Endothelial cell of umbilical vein (primary cell): ENCODE measurements around the gene DLGAP1. TPM values are rescaled to one million over a fixed set of nuclear protein-coding genes. Genes with fewer than 3 reads are reported as not detected.

Source experiments
- BruUV-seq: library from RNA; stranded (reverse); fragments of 400-500 nt; replicated peaks from 2 replicates; lab custom pipeline; 2021; lab: Mats Ljungman, UMichigan
- CTCF ChIA-PET: fragments of 300-600, 350-600 bp; sonication (Branson Sonifier 250); formaldehyde crosslinking; loops from one replicate; lab custom pipeline; 2021; ENCODE audit warnings: antibody characterized with exemption, inconsistent platforms; lab: Charles Lee
- POLR2A ChIA-PET: fragments of 300-600, 350-600 bp; sonication (Branson Sonifier 250); formaldehyde crosslinking; loops from one replicate; lab custom pipeline; 2021; ENCODE audit warnings: antibody characterized with exemption, inconsistent platforms; lab: Charles Lee
- DNase-seq: peaks from one replicate; pipeline ENCODE4 v3.0.0-alpha.2; 2011; ENCODE audit warnings: low read depth, low spot score
- FAIRE-seq: peaks from 2 replicates; lab custom pipeline; 2011; peaks lifted over from hg19 to GRCh38; lab: Jason Lieb, UNC
- H2AFZ ChIP-seq: 2 replicates; pipeline ENCODE4 v1.6.0; 2012; ENCODE audit warnings: low read depth, low read length, control low read depth, inconsistent platforms
- H3K27ac ChIP-seq: 2 replicates; pipeline ENCODE4 v1.5.1; 2011; ENCODE audit warnings: low read depth, mild to moderate bottlenecking, control low read depth, low read length, moderate library complexity; ENCODE audit not compliant: insufficient read depth
- H3K27me3 ChIP-seq, 2 experiments: 2 replicates each; pipeline versions ENCODE4 v1.6.0 to v1.6.1; 2011; ENCODE audit warnings: low read length in 2 of 2, mixed read lengths in 1 of 2; ENCODE audit not compliant: control insufficient read depth in 2 of 2, insufficient read depth in 2 of 2
- H3K36me3 ChIP-seq, 2 experiments: 2 replicates in 1 of 2; 3 replicates in 1 of 2; pipeline ENCODE4 v1.5.1; 2011; ENCODE audit warnings: low read length in 2 of 2, mild to moderate bottlenecking in 1 of 2, moderate library complexity in 1 of 2; ENCODE audit not compliant: control insufficient read depth in 2 of 2, insufficient read depth in 2 of 2; ENCODE audit errors: extremely low read depth in 1 of 2
- H3K4me1 ChIP-seq: 3 replicates; pipeline ENCODE4 v1.5.1; 2011; ENCODE audit warnings: mild to moderate bottlenecking, low read length; ENCODE audit not compliant: control insufficient read depth, insufficient read depth; ENCODE audit errors: extremely low read depth
- H3K4me2 ChIP-seq: 2 replicates; pipeline ENCODE4 v1.6.1; 2011; ENCODE audit warnings: low read length, control low read depth, mixed read lengths; ENCODE audit not compliant: insufficient read depth
- H3K4me3 ChIP-seq, 3 experiments: fragments of 200-600 bp in 1 of 3; sonication (generic), shearing (Covaris generic) in 1 of 3; replicated peaks in 1 of 3; 2 replicates each; pipeline ENCODE4 v1.5.1; 2011 to 2016; ENCODE audit warnings: control low read depth in 3 of 3, low read length in 3 of 3, mild to moderate bottlenecking in 2 of 3, inconsistent platforms in 1 of 3, low read depth in 1 of 3, moderate library complexity in 1 of 3; ENCODE audit not compliant: insufficient read depth in 1 of 3
- H3K79me2 ChIP-seq: 2 replicates; pipeline ENCODE4 v1.6.0; 2012; ENCODE audit warnings: low read length, inconsistent platforms; ENCODE audit not compliant: control insufficient read depth, insufficient read depth
- H3K9ac ChIP-seq: replicated peaks from 2 replicates; pipeline ENCODE3; 2011; ENCODE audit warnings: low read length, control low read depth; ENCODE audit not compliant: insufficient read depth; ENCODE audit errors: extremely low read depth
- H3K9me1 ChIP-seq: replicated peaks from 3 replicates; pipeline ENCODE4 v1.6.0; 2011; ENCODE audit warnings: mild to moderate bottlenecking, low read length; ENCODE audit not compliant: control insufficient read depth, insufficient read depth; ENCODE audit errors: extremely low read depth
- H3K9me3 ChIP-seq: replicated peaks from 2 replicates; pipeline ENCODE4 v1.5.1; 2012; ENCODE audit warnings: low read length, inconsistent platforms; ENCODE audit not compliant: control insufficient read depth, insufficient read depth
- H4K20me1 ChIP-seq: replicated peaks from 2 replicates; pipeline ENCODE3; 2011; ENCODE audit warnings: mild to moderate bottlenecking, low read length; ENCODE audit not compliant: control insufficient read depth, insufficient read depth; ENCODE audit errors: extremely low read depth
- EZH2 ChIP-seq: IDR thresholded peaks from 2 replicates; pipeline ENCODE4 v1.6.1; 2012; ENCODE audit warnings: borderline replicate concordance, low read depth, mild to moderate bottlenecking, moderate library complexity, low read length, inconsistent platforms; ENCODE audit not compliant: severe bottlenecking
- FOS ChIP-seq: IDR thresholded peaks from 2 replicates; pipeline ENCODE4 v1.6.1; 2011; ENCODE audit warnings: mild to moderate bottlenecking, low read length, moderate library complexity, borderline replicate concordance; ENCODE audit not compliant: insufficient read depth
- GATA2 ChIP-seq: IDR thresholded peaks from 2 replicates; pipeline ENCODE4 v1.7.0; 2011; ENCODE audit warnings: low read depth, mild to moderate bottlenecking, moderate library complexity, mixed read lengths, low read length; ENCODE audit not compliant: insufficient read length, insufficient read depth
- JUN ChIP-seq: IDR thresholded peaks from 2 replicates; pipeline ENCODE4 v1.6.1; 2011; ENCODE audit warnings: borderline replicate concordance, low read depth; ENCODE audit not compliant: insufficient read length, insufficient read depth
- MAX ChIP-seq: IDR thresholded peaks from 2 replicates; pipeline ENCODE4 v1.6.1; 2011; ENCODE audit not compliant: insufficient read depth, insufficient read length
- MYC ChIP-seq: IDR thresholded peaks from one replicate; pipeline ENCODE4 v1.6.1; 2011; ENCODE audit warnings: mild to moderate bottlenecking, low read depth, low read length
- POLR2A ChIP-seq: IDR thresholded peaks from 2 replicates; pipeline ENCODE4 v1.6.1; 2012; ENCODE audit warnings: low read depth, mild to moderate bottlenecking, control low read depth, low read length
- POLR2AphosphoS5 ChIP-seq: IDR thresholded peaks from 2 replicates; pipeline ENCODE4 v1.6.1; 2012; ENCODE audit warnings: low read depth, mild to moderate bottlenecking, control low read depth, low read length, moderate library complexity; ENCODE audit not compliant: insufficient read depth
- dilution Hi-C: fragments of 300-500 bp; cut with MboI; formaldehyde crosslinking; loops from one replicate; pipeline ENCODE4 v1.15.0; 2019; ENCODE audit warnings: low sequenced_read_pairs; ENCODE audit not compliant: extremely low pct_ligation_motif_present
- intact Hi-C: fragments of 100-400 bp; cut with micrococcal nuclease; formaldehyde crosslinking; loops from one replicate; pipeline ENCODE4 v1.10.0; 2022
- polyA plus RNA-seq, 4 experiments: library from polyadenylated mRNA; depleted of rRNA in 3 of 4; stranded (reverse) in 3 of 4; unstranded in 1 of 4; fragments of >200 nt; gene quantifications; 2 replicates each; pipeline versions ENCODE4 v1.2.1 to v1.2.3, GENCODE V29; 2011 to 2012; ENCODE audit warnings: missing spikeins in 1 of 4
- total RNA-seq: library from RNA; stranded (reverse); gene quantifications from 2 replicates; pipeline ENCODE4 v1.2.3, GENCODE V29; 2021
- TF ChIP-seq, protein P1 (sequence below), 2 donors: IDR thresholded peaks; 1 replicate in 1 of 2; 2 replicates in 1 of 2; pipeline ENCODE4 v1.5.1; 2011; ENCODE audit warnings: low read length in 2 of 2, mild to moderate bottlenecking in 2 of 2, moderate library complexity in 2 of 2, control low read depth in 1 of 2, inconsistent platforms in 1 of 2, low read depth in 1 of 2; ENCODE audit not compliant: insufficient read depth in 1 of 2; ENCODE audit errors: extremely low read depth in 1 of 2

Gene DLGAP1
- total and polyA plus RNA-seq, 2 donors (not counting 3 experiments of a cell fraction or from before 2014, with no cell fraction given) = 0.04 TPM; not detected in 1

DNA sequence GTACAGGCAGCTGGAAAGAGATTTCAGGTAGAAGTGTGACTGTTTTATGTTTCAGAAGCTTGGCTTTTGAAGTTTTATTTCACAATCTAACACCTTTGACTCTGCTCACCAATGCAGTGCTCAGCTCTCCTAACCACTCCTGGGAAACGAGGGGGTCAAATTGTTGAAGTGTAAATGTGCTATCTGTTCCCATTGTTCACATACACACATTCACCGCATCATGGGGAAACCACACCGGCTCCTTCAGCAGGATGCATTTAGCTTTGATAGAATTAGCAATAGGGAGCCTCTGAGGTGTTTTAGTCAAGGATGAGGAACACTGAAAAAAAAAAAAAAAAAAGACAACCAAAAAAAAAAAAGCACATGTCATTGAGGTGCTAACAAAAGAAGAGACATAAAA, 13.4 kb upstream of the DLGAP1 start:
- Histone ChIP-seq H3K79me2 (no peaks in the 10 kb centered on the region), H2AFZ (no peak overlapping the region), H3K36me3 (no peaks in the 10 kb centered on the region), H3K9ac (no peak overlapping the region), H3K4me2 (no peak overlapping the region), H3K4me3 (no peak overlapping the region), H3K9me1 (no peaks in the 10 kb centered on the region), H4K20me1 (no peaks in the 10 kb centered on the region), H3K9me3 (peaks cover 2% of the 10 kb centered on the region), H3K4me1 (no peaks in the 10 kb centered on the region), H3K27ac (no peak overlapping the region), H3K27me3 (no peaks in the 10 kb centered on the region)
- intact Hi-C loops (no loop called here), dilution Hi-C loops (no loop called here)
- BruUV-seq = no TSS peak
- ChIA-PET CTCF (no interaction called here), POLR2A (no interaction called here)
- no peak for TF ChIP-seq EZH2
- no peak for TF ChIP-seq FOS
- no peak for TF ChIP-seq POLR2AphosphoS5
- no peak for TF ChIP-seq POLR2A
- no peak for TF ChIP-seq MAX
- TF ChIP-seq MYC = no peak
- TF ChIP-seq JUN = no peak
- TF ChIP-seq GATA2 = no peak
- TF ChIP-seq, protein P1, sequence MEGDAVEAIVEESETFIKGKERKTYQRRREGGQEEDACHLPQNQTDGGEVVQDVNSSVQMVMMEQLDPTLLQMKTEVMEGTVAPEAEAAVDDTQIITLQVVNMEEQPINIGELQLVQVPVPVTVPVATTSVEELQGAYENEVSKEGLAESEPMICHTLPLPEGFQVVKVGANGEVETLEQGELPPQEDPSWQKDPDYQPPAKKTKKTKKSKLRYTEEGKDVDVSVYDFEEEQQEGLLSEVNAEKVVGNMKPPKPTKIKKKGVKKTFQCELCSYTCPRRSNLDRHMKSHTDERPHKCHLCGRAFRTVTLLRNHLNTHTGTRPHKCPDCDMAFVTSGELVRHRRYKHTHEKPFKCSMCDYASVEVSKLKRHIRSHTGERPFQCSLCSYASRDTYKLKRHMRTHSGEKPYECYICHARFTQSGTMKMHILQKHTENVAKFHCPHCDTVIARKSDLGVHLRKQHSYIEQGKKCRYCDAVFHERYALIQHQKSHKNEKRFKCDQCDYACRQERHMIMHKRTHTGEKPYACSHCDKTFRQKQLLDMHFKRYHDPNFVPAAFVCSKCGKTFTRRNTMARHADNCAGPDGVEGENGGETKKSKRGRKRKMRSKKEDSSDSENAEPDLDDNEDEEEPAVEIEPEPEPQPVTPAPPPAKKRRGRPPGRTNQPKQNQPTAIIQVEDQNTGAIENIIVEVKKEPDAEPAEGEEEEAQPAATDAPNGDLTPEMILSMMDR (IDR thresholded peaks at IDR 0.05; ENCODE audit: extremely low read depth in 1 of 2, insufficient read depth in 1 of 2, low read depth in 1 of 2, low read length in 2 of 2) = no peak
- DNase-seq (no peak), FAIRE-seq (no peak)
